Loucy (cell line): ENCODE data around the gene GABRQ.

Experiments used
- EZH2phosphoT487 ChIP-seq: fragments of 200-600 bp; IDR thresholded peaks from 2 replicates; pipeline ENCODE4 v1.6.1; 2018; ENCODE audit warnings: antibody characterized with exemption, mild to moderate bottlenecking, moderate library complexity, borderline replicate concordance
- TF ChIP-seq, protein P1 (sequence below): fragments of 200-600 bp; sonication (generic); conservative IDR thresholded peaks from 2 replicates; pipeline ENCODE4 v1.5.1; 2014; ENCODE audit warnings: mild to moderate bottlenecking, antibody characterized with exemption, low read length

DNA sequence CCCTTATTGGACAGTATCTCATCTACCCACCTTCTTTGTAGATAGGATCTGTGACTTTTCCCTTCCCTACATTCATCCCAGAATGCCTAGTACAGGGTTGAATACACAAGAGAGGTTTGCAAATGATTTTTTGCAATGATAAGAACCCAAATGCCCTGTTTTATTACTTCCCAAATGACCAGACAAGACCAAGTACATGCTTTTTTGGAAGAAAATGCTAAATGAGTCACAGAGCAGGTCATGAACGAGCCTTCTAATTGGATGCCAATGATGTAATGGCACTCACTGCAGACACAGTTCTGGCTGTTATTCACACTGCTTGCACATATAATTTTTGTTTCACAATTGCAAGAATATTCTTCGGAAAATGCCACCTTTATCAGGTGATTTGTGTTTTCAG is 17.8 kb upstream of the GABRQ start:
- TF ChIP-seq, protein P1, sequence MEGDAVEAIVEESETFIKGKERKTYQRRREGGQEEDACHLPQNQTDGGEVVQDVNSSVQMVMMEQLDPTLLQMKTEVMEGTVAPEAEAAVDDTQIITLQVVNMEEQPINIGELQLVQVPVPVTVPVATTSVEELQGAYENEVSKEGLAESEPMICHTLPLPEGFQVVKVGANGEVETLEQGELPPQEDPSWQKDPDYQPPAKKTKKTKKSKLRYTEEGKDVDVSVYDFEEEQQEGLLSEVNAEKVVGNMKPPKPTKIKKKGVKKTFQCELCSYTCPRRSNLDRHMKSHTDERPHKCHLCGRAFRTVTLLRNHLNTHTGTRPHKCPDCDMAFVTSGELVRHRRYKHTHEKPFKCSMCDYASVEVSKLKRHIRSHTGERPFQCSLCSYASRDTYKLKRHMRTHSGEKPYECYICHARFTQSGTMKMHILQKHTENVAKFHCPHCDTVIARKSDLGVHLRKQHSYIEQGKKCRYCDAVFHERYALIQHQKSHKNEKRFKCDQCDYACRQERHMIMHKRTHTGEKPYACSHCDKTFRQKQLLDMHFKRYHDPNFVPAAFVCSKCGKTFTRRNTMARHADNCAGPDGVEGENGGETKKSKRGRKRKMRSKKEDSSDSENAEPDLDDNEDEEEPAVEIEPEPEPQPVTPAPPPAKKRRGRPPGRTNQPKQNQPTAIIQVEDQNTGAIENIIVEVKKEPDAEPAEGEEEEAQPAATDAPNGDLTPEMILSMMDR, result no peak
- no peak for TF ChIP-seq EZH2phosphoT487
